ENCODE data around the gene ACOXL. TPM values are rescaled to one million over a fixed set of nuclear protein-coding genes. Genes with fewer than 3 reads are reported as not detected.
A peak's percentile ranks its signal among the peaks of the same experiment; 100 is the strongest.
"Not testable (repeated sequence)": the region's sequence is repeated elsewhere in the genome, so short reads cannot be mapped to it uniquely, and the experiment has no call there.

ACOXL gene
- total RNA-seq = not detected

DNA sequence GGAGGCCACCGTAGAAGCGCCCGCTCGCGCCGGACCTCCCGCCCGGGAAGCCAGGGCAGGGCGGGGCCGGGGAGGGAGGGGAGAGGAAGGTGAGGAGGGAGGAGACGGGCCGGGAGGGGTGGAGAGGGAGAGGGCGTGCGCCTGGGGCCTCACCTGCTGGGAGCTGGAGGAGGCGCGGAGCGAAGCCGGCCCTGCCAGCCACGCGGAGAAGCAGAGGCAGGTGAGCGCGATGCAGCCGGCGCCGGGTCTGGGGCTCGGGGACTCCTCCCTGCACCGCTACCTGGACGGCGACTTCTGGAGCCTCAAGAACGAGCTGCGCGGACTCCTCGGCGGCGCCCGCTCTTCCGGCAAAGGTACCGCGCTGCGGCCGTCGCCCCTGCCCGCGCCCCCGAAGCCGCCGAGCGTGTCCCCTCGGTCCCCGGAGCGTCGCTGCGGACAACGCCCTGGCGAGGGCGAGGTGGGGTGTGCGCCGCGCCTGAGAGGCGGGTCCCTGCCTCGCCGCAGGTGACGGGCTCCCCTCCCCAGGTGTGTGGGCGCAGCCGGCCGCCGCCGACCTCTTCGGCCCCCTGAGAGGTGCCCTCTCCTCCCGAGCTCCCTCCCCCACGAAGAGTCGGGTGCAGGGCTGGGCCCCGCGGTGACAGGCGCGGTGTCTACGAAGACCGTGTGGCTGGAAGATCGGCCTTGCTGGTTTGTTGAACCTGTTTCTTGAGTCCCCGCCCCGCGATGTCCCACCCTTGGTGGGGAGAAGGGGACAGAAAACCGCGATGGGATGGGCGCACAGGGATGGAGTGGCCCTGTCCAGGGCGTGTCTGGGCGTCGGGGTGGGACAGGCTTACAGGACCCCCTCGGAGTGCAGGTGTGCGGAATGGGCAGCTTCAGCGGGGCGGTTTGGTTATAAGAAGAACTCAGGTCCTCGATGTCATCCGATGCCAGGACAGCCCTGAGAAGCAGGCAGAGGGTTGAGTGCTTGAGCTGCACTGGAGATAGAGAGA is at the start of gene ACOXL:
Gene ACOXL (plus strand): TSS at position 152 of the 992 bp plus-strand sequence. CDS start 35,817 bp downstream, outside the sequence.
- ATAC-seq (ENCODE audit: low read depth) = peak; percentile 55
- Mint-ChIP-seq H3K4me3 (peak within 1 kb of the TSS; percentile 51), H3K36me3 (no peaks in the 10 kb centered on the region), H3K27me3 (peaks cover 83% of the 10 kb centered on the region), H3K4me1 (peaks cover 10% of the 10 kb centered on the region), H3K9me3 (no peaks in the 10 kb centered on the region), H3K27ac (no peak within 1 kb of the TSS)
- DNase-seq = peak; percentile 44
- POLR2A ChIA-PET = no interaction called here

GRCh38 chr2:110682872-110683271 is 49.5 kb upstream of the ACOXL start:
- no peak for ATAC-seq (ENCODE audit: low read depth)
- POLR2A ChIA-PET = no interaction called here
- H3K27ac Mint-ChIP-seq = no peak overlapping the region
- peaks cover 9% of the 10 kb centered on the region for H3K9me3 Mint-ChIP-seq
- peaks cover 1% of the 10 kb centered on the region for H3K36me3 Mint-ChIP-seq
- H3K4me1 Mint-ChIP-seq = peaks cover 10% of the 10 kb centered on the region
- peaks cover 19% of the 10 kb centered on the region for H3K27me3 Mint-ChIP-seq
- no peak for DNase-seq
- no peak overlapping the region for H3K4me3 Mint-ChIP-seq

DNA sequence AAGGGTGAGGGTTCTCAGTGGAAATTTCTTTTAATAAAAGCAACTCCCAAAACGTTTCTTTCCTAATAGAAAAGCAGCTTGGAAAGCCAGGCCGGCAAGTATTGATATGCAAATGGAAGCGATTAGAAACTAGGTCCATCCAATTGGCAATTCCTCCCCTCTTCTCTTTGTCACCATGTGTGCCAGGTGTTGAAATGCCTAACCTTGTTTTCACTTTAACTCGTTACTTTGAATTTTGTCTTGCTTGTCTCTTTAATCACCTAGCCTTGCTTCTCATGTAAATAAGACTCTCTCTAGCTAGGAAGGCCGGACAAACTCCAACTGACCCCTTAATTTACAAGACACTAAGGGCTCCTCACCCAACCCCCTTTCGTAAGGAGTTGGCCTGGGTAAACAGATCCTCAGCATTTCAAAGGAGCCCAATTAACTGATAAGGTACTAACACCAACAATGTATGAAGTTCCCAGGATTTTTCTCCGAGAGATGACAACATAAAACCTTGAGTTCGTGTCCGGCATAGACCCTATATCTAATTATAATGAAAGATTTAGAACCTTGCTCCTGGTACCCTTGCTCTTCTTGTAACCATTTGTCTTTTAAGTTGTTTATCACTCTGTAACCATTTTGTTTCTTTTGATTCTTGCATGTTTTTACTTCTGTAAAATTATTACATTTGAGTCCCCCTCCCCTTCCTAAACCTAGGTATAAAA is 44.4 kb upstream of the ACOXL start:
- H3K4me1 Mint-ChIP-seq; H3K4me3 Mint-ChIP-seq; ATAC-seq (ENCODE audit: low read depth); DNase-seq; H3K27ac Mint-ChIP-seq; H3K36me3 Mint-ChIP-seq: not testable (repeated sequence)
- Mint-ChIP-seq H3K27me3 (peaks cover 28% of the 10 kb centered on the region), H3K9me3 (peaks cover 21% of the 10 kb centered on the region)
- POLR2A ChIA-PET = interaction anchor here (1.8 kb wide), 1 partner anchor 10 kb away, joined by 8 read pairs; the partner anchor contains the start of gene BUB1

- Mint-ChIP-seq H3K27ac (no peak overlapping the region), H3K9me3 (peaks cover 21% of the 10 kb centered on the region), H3K36me3 (peaks cover 6% of the 10 kb centered on the region), H3K4me1 (no peaks in the 10 kb centered on the region), H3K27me3 (peaks cover 27% of the 10 kb centered on the region), H3K4me3 (no peak overlapping the region)
- DNase-seq (no peak), ATAC-seq (ENCODE audit: low read depth) (no peak)
- POLR2A ChIA-PET = no interaction called here
These were observed 43.7 kb upstream of the ACOXL start for GRCh38 chr2:110688594-110689091.

DNA sequence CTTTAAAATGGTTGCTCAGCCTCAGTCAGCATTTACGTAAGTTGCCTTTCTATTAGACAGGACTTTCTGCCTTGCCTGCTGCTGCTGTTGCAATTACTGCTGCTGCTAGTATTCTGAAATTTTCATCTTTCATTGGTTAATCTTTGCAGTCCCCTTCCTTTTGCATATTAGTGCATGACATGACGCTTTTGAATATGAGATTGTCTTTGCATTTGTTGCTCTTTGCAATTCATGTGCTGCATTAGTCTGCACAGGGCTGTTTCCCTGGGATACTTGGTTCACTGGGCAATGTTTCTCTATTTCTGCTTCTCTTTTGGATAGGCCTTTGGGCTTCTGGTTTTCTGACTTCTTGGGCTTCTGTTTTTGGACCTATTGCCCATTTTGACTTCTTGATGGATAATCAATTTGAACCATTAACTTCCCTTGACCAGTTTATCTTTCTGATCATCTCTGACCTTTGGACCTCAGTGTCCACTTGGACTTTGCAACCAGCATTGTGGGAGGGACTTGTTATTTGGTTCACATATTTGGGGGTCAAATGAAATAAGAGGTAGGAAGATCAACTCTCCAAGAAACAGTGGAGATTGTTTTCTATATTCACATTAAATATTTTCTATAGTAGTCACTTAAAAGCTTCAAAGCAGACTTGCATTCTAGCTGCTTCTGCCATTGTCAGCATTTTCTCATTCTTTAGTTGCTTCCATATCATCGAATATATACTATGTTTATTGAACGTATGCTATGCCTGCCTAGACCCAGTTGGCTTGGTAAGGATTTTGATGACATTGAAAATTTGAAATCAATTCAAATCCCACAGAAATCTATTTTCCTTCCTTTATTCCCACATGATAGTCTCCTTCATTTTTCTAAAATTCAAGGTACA is 42.0 kb upstream of the ACOXL start:
- Mint-ChIP-seq H3K9me3 (peaks cover 21% of the 10 kb centered on the region), H3K36me3 (peaks cover 6% of the 10 kb centered on the region), H3K27ac (no peak overlapping the region), H3K4me1 (peaks cover 2% of the 10 kb centered on the region), H3K4me3 (no peak overlapping the region), H3K27me3 (peaks cover 21% of the 10 kb centered on the region)
- POLR2A ChIA-PET = no interaction called here
- DNase-seq = no peak
- ATAC-seq (ENCODE audit: low read depth) = no peak

DNA sequence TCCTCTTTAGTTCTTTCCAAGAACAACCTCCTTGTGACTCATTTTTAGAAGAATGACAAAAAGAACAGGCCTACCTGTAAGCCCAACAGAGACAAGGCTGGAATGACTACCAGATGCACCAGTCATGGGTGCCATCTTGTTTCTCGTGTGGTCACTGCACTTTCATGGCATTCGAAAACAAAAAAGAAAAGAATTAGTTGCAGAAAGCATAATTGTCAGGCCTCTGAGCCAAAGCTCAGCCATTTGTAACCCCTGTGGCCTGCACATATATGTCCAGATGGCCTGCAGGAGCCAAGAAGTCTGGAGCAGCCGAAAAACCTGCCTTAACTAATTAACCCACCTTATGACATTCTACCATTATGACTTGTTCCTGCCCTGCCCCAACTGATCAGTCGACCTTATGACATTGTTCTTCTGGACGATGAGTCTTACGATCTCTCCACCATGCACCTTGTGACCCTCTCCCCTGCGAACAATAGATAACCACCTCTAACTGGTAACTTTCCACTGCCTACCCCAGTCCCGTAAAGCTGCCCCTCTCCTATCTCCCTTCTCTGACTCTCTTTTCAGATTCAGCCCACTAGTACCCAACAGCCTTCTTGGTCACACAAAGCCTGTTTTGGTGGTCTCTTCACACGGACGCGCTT is 40.6 kb upstream of the ACOXL start:
- POLR2A ChIA-PET = no interaction called here
- H3K4me3 Mint-ChIP-seq = no peak overlapping the region
- DNase-seq (no peak), ATAC-seq (ENCODE audit: low read depth) (no peak)
- H3K9me3 Mint-ChIP-seq = peaks cover 13% of the 10 kb centered on the region
- H3K36me3 Mint-ChIP-seq = peaks cover 6% of the 10 kb centered on the region
- H3K4me1 Mint-ChIP-seq = peaks cover 3% of the 10 kb centered on the region
- no peak overlapping the region for H3K27ac Mint-ChIP-seq
- peaks cover 21% of the 10 kb centered on the region for H3K27me3 Mint-ChIP-seq

- H3K4me3 Mint-ChIP-seq; DNase-seq; POLR2A ChIA-PET; H3K4me1 Mint-ChIP-seq; H3K36me3 Mint-ChIP-seq; H3K9me3 Mint-ChIP-seq; ATAC-seq (ENCODE audit: low read depth); H3K27ac Mint-ChIP-seq: not testable (repeated sequence)
- peaks cover 12% of the 10 kb centered on the region for H3K27me3 Mint-ChIP-seq
These were observed 37.1 kb upstream of the ACOXL start for GRCh38 chr2:110695146-110695898.

DNA sequence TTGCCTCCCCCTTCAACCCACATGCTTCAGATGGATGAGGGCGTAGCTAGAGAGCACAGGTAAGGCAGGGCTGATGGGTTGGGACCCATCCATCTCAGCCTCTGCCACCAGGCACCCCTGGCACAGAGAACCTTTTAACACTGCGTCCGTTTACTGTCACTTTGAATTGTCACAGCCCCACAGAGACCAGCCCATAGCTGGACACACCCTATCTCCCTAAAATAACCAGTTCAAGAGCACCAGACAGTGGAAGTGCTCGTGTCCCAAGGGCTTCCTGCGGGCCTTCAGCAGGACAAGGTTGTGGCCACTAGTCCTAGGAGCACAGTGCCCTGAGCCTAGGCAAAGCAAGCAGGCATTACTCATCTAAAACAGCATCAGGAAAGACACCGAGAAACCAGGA is 34.1 kb upstream of the ACOXL start:
- H3K27ac Mint-ChIP-seq; ATAC-seq (ENCODE audit: low read depth); H3K4me3 Mint-ChIP-seq; H3K4me1 Mint-ChIP-seq; POLR2A ChIA-PET; H3K36me3 Mint-ChIP-seq; H3K9me3 Mint-ChIP-seq; DNase-seq: not testable (repeated sequence)
- H3K27me3 Mint-ChIP-seq = peaks cover 16% of the 10 kb centered on the region

DNA sequence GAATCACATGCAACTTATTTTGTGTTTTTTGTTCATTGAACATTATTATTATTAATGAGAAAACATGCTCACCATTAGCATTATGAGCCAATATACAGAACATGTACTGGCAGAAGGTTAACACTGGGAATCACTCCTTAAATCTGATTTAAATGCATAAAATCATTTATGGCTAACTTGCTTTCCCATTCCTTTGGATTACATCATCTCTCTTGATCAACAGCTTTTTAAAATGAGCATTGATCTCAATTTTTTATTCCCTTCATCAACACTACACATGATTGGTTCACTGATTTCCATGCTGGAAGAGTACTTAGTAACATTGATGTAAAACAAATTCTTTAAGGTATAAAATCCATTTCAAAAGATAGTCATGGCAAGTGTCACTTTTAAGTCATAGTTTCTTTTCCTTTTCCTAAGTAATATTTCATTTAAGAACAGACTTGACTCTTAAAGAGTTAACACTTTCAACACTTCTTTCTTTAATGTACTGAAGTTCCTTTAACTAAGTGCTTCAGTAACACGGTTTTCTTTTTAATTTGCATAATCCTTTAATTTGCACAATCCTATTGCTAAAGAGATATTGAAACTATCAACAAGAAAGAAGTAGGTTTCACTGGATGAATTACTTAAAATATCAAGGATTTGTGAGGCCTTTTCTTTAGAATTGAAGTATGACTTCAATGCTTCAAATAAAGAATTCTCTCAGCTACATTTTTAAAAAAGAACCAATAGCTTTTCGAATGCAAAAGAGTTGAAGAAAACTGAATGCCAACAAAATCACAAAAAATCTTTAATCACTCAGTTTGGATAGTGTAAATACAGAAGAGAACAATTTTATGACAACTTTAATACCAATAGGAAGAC is 29.6 kb upstream of the ACOXL start:
- POLR2A ChIA-PET = no interaction called here
- H3K9me3 Mint-ChIP-seq = no peaks in the 10 kb centered on the region
- no peaks in the 10 kb centered on the region for H3K4me1 Mint-ChIP-seq
- no peak for ATAC-seq (ENCODE audit: low read depth)
- no peak overlapping the region for H3K4me3 Mint-ChIP-seq
- no peak overlapping the region for H3K27ac Mint-ChIP-seq
- no peaks in the 10 kb centered on the region for H3K36me3 Mint-ChIP-seq
- H3K27me3 Mint-ChIP-seq = peaks cover 40% of the 10 kb centered on the region
- DNase-seq = no peak

DNA sequence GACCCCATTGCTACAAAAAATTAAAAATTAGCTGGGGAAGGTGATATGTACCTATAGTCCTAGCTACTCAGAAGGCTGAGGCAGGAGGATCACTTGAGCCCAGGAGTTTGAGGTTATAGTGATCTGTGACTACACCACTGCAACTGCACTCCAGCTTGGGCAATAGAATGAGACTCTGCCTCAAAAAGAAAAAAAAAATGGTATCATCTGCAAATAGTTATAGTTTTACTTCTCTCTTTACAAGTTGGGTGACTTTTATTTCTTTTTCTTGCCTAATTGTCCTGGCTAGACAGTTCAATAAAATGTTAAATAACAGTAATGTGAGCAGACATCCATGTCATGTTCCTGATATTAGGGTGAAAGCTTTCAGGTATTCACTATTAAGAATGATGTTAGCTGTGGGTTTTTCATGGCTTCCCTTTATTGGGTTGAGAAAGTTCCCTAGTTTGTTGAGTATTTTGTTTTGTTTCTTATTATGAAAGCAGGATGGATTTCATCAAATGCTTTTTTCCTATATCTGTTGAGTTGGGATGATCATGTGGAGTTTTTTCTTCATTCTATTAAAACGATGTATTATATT is 24.9 kb upstream of the ACOXL start:
- ATAC-seq (ENCODE audit: low read depth) (no peak), DNase-seq (no peak)
- no peaks in the 10 kb centered on the region for H3K9me3 Mint-ChIP-seq
- H3K27me3 Mint-ChIP-seq = peaks cover 56% of the 10 kb centered on the region
- POLR2A ChIA-PET = no interaction called here
- H3K27ac Mint-ChIP-seq = no peak overlapping the region
- H3K4me3 Mint-ChIP-seq = no peak overlapping the region
- no peaks in the 10 kb centered on the region for H3K4me1 Mint-ChIP-seq
- no peaks in the 10 kb centered on the region for H3K36me3 Mint-ChIP-seq

DNA sequence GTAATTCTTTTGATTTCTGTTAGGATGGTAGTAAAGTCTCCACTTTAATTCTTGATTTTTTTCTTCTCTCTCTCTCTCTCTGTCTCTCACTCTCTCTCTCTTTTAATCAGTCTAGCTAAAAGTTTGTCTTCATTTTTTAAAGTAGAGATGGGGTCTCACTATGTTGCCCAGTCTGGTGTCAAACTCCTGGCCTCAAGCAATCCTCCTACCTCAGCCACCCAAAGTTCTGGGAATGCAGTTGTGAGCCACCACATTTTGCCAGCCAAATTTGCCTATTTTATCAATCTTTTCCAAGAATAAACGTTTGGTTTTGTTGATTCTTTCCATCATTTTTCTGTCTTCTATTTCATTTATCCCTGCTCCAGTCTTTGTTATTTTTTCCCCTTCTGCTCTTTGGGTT is 23.9 kb upstream of the ACOXL start:
- no peak for DNase-seq
- Mint-ChIP-seq H3K4me3 (no peak overlapping the region), H3K27ac (no peak overlapping the region), H3K4me1 (peaks cover 1% of the 10 kb centered on the region), H3K36me3 (no peaks in the 10 kb centered on the region), H3K27me3 (peaks cover 59% of the 10 kb centered on the region), H3K9me3 (no peaks in the 10 kb centered on the region)
- ATAC-seq (ENCODE audit: low read depth) = no peak
- POLR2A ChIA-PET = no interaction called here

All from activated naive CD8-positive, alpha-beta T cell treated with anti-CD3 and anti-CD28 coated beads, Interleukin-2, amount 10 ng/mL, durations not matched to agents 7 days and 5 days (primary cell).